ENCODE results near the gene UVRAG.
"Not testable (repeated sequence)": the region's sequence is repeated elsewhere in the genome, so short reads cannot be mapped to it uniquely, and the experiment has no call there.

UVRAG gene

DNA sequence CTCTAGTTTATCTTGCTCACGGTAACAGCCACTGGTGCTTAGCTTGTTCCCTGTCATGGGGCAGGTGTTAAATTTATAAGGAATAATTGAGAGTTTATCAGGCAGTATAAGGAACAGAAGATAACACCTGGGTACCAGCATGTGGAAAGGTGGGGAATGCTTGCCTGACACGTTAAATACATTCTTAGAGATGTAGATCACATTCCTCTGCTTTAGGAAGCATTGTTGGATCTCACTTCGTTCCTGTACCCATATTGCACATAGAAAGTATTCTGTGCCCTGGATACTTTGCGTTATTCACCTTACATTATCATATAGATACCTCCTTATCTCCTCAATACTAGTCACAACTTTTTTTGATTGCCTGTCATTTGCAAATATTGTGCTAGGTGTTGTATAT is 114.7 kb downstream of the UVRAG start:
- DNase-seq = no peak

DNA sequence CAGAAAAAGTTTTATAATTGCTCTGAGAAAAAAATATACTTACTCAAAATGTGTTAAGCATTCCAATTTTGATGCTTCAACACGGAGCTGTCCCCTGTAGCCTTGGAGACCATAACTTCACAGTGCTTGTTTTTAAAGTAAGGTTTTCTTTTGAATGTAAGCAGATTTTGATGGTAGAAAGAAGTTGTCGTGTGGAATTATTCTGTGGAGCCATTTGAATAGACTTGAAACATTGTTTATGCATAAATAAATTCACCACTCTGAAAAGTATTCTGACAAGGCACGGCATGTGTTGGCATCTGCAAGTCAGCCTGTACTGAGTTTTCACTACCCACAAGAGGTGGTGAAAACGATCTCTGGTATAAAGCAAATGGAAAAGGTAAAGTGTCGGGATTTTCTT is 115.5 kb downstream of the UVRAG start:
- no peak for DNase-seq

DNA sequence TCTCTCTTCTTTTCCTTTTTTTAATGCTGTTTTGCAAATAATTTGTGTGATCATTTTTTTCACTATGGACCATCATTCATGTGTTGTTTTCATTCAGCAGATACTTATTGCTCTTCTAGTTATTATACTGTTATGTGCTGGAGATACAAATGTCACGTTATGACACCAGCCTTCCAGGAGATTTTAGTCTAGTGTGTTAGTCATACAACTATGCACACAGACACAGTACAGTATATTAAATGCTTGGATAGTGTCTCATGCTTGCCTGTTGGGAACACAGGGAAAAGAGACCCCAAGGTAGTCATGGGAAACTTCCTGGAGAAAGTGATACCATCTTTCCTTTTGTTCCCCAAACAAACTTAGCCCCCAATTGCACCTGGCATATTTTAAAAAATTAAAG is 116.1 kb downstream of the UVRAG start:
- no peak for DNase-seq

DNA sequence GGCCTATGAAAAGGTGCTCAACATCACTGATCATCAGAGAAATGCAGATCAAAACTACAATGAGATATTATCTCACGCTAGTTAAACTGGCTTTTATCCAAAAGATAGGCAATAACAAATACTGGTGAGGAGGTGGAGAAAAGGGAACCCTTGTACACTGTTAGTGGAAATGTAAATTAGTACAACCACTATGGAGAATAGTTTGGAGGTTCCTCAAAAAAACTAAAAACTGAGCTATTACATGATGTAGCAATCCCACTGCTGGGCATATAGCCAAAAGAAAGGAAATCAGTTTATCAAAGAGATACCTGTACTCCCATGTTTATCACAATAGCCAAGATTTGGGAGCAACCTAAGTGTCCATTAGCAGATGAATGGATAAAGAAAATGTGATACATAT is 118.7 kb downstream of the UVRAG start:
- not testable (repeated sequence) for DNase-seq

DNA sequence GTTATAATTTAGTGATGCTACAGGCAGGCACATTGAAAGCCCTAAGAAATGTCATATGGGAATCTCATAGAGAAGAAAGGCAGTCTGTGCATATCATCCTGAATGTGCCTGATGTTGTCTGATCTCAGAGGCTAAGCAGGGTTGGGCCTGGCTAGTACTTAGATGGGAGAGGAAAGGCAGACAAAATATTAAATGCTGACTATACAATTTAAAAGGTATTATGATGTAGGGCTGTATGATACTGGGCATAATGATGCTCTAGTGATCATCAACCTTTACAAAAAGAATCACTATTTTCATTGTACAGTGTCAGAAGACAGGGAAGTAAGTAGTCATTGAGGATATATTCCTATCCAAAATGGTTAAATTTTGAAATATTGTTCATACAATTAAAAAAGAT is 119.8 kb downstream of the UVRAG start:
- no peak for DNase-seq

DNA sequence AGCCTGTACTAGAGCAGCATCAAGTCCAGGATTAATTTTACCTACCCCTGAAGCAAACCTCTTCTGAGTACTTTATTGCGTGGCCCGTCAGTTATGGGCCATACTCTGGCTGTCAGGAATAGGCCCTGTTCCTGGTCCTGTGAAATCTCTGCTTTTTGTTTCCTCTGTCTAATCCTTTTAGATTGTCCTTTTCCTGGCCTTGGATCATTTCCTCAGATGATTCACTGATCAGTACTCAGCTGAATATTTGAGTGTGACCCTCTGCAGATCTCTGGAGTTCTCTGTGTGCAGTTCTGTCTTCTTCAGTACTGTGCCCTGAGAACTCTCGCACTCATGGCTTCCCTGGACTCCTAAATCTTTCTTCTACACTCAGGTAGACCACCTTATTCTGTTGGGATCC is 123.5 kb downstream of the UVRAG start:
- DNase-seq = no peak

DNA sequence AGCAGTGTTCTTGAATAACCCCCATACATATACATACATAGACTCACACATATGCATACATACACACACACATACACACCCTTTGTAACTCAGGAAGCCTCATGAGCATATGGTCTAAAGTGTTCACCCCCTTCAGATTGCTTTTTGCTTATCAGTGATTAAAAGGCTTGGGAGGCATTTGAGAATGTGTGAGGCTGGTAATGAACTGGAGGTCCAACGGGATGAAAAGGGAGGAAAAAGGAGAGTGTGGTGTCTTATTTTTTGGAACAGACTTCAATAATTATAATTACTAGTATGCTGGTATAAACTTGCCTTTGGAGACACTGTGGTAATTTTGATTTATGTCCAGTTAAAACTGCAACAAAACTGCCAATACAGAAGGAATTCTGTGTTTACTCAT is 124.5 kb downstream of the UVRAG start:
- DNase-seq = no peak

DNA sequence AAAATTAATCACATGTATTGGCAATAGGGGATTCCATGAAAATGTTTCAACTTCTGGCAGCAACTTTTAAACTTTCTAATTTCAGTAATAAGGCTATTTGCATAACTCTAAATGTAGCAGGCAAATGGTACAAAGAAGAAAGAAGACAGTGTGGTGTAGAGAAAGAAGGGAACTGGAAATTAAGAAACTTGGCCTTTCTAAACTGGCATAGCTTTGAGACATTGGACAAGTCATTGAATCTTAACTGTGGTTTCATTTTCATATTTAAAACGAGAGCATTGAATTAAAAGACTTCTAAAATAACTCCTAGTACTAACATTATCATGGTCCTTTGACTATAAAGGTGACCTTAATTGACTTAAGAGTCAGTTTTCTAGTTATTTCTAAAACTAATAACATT is 125.0 kb downstream of the UVRAG start:
- DNase-seq = no peak

DNA sequence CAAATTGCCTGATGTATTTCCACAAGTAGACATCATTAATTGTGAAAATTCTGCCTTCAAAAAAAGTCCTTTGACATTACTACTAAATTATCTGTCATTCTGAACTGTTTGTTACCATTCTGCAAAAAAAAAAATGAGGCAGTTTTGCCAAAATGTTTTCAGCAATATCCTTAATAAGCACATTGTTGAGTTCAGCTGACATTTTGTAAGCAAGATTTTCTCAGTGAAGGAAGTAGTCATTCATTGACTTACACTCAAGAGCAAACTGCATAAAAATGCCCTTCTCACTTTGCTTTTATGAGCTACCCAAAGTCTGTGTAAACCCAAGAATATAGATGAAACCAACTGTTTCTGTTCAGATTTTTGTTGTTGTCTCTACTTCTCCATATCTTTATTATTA is 125.9 kb downstream of the UVRAG start:
- DNase-seq = no peak

DNA sequence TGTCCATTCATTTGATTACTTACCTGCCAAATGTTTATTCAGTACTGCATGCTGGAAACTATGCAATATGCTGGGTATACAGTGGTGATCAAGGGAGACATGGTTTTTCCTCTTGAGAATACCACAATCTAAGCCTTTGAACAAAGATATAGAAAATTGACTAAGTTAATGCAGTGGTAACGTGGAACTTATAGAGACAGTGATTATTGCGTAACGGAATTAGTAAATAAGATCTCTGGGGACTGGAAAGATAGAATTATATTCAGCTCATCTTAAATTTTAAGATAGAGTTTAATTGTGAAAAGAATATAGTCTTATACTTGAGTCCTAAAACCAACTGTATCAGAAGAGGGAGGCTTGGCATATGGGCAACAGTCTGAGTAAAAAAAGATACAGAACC is 129.5 kb downstream of the UVRAG start:
- DNase-seq = no peak

DNA sequence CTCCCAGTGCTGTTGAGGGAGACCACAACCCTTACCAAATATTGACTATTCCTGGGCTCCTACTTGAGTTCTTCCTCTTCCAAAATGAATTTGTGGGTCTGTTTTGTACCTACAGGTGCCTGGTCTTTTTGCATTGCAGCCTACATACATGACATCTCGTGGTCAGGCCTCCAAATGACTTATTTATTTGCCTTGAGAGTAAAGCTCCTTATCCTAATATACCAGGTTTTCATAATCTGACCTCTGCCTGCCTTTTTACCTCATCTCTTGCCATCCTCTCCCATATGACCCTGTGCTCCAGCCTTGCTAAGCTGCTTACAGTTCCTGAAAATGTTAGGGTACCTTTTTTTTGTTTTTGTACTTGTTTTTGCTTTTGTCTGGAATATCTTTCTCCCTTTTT is 130.4 kb downstream of the UVRAG start:
- DNase-seq = no peak

DNA sequence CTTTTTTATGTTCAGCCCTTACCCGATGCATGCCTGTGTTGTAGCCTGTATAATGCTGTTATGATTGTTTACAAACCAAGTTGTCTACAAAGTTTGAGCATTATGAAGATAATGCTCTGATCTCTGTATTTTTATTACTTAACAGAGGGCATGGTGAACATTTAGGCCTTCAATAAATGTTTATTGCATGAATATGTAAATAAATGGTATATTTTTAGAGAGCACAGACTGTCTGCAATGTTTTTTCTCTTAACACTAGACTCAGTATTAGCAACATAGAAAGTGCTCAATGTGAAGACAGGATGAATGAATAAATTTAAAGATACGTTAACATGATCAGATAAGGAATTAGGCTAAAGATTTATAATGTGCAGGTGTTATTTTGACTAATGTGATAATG is 130.9 kb downstream of the UVRAG start:
- DNase-seq = no peak

DNA sequence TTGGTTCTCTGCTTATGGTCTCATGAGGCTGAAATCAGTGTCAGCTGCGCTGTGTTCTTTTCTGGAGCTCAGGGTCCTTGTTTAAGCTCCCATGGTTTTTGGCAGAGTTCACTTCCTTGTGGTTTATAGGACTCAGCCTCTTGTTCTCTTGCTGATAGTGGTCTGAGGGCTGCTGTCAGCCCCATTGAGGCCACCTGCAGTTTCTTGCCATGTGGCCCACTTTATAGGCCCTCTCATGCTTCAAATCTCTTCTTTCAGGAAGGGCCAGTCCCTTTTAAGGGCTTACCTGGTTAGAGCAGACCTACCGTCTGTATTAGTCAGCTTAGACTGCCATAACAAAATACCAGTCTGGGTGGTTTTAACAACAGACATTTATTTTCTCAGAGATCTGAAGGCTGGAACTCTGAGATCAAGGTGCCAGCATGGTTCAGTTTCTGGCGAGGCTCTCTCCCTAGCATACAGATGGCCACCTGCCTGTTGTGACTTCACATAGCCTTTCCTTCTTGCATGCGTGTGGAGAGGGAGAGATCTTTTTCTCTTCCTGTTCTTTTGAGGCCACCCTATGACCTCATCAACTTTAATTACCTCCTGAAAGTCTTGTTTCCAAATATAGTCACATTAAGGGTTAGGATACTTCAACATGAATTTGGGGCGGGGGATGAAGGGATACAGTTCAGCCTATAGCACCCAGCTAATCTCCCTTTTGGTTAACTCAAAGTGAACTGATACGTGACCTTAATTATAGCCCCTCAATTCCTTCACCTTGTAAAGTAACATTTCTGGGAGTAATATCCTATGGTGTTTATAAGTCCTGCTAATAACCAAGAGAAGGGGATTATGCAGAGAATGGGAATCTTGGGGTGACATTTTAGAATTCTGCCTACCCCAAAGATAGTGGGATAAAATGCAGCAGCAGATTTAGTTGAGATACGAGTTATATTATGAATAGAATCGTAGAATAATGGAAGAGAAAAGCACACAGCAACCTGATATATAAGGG is 131.8 kb downstream of the UVRAG start:
- DNase-seq = peak; percentile 49

DNA sequence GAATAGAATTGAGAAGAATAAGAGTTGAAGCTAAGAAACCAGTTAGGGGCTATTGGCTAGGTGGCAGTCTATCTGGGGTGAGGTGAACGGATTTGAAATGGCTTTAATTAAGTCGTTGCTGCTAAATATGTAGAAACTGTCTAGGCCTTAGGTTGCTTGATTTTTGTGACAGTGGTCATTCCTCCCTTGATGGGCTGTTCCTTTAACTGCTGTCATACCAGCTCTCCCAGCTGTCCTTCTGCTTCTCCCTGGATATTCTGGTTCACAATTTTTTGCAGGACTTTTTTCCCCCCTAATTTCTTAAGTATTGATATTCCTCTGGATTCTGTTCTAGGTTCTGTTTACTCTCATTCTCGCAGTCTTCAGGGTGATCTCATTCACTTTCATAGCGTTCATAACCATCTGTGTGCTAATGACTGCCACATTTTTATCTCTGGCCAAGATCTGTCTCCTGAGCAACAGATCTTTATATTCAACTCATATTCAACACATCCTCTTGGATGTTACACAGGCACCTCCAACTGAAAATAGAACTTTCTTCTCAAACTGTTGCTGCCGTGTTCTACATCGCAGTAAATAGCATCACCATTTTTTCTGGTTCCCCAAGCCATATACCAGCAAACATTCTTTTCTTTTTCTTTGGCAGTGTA is 134.1 kb downstream of the UVRAG start:
- no peak for DNase-seq

DNA sequence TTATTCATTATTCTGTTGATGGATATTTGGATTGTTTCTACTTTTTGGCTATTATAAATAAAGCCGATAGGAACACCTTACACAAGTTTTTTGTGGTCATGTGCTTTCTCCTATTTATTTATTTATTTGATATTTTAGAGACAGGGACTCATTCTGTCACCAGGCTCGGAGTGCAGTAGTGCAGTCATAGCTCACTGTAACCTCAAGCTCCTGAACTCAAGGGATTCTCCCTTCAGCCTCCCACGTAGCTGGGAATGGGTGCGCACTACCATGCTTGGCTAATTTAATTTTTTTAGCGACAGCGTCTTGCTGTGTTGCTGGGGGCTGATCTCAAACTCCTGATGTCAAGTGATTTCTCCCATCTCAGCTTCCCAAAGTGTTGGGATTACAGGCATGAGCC is 135.1 kb downstream of the UVRAG start:
- DNase-seq = no peak

DNA sequence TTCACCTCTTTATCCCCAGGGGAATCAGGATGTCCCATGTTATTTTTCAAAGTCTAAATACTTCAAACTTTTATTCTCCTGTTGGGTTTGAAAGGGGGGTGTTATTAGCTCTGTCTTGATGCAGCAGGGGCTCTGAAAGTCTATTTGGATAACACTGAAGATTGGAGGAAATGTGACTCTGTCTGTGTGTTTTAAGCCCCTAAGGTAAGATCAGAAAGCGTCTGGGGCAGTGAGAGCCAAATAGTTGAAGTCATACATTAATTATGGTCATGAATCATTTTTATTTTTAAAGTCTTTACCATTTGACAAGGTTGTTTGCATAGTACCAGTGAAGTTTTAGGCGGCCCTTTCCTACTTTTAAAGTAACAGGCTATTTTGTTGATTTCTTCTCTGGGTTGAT is 139.0 kb downstream of the UVRAG start:
- no peak for DNase-seq

DNA sequence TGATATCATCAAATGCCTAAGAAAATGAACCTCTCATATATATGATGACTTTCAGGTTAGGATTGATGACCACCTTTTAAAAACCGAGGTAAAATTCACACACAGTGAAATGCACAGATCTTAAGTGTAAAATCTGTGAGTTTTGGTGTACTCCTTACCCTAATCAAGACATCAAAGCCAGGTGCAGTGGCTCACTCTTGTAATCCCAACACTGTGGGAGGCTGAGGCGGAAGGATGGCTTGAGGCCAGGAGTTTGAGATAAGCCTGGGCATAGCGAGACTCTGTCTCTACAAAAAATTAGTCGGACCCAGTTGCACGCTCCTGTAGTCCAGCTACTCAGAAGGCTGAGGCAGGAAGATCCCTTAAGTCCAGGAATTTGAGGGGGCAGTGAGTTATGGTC is 140.4 kb downstream of the UVRAG start:
- no peak for DNase-seq

DNA sequence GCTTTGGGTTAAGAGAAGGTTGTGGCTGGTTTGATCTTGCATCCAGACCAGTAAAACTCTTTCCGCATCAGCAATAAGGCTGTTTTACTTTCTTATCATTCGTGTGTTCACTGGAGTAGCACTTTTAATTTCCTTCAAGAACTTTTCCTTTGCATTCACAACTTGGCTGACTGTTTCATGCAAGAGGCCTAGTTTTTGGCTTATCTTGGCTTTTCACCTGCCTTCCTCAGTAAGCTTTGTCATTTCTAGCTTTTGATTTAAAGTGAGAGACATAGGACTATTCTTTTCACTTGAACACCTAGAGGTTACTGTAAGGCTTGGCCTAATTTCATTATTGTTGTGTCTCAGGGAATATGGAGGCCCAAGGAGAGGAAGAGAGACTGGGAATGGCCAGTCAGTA is 144.5 kb downstream of the UVRAG start:
- no peak for DNase-seq

DNA sequence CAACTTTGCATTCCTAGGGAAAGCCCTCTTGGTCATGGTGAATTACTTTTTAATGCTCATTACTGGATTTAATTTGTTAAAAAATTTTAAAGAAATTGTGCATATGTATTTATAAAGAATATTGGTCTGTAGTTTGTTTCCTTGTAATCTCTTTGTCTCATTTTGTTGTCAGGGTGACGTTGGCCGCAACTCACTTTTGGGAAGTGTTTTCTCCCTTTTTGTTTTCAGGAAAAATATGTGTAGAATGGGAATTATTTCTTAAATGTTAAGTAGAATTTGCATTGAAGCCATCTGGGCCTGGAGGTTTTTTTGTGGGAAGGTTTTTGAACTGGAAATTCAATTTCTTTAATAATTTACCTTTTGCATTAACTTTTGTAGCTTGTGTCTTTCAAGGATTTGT is 149.1 kb downstream of the UVRAG start:
- no peak for DNase-seq

DNA sequence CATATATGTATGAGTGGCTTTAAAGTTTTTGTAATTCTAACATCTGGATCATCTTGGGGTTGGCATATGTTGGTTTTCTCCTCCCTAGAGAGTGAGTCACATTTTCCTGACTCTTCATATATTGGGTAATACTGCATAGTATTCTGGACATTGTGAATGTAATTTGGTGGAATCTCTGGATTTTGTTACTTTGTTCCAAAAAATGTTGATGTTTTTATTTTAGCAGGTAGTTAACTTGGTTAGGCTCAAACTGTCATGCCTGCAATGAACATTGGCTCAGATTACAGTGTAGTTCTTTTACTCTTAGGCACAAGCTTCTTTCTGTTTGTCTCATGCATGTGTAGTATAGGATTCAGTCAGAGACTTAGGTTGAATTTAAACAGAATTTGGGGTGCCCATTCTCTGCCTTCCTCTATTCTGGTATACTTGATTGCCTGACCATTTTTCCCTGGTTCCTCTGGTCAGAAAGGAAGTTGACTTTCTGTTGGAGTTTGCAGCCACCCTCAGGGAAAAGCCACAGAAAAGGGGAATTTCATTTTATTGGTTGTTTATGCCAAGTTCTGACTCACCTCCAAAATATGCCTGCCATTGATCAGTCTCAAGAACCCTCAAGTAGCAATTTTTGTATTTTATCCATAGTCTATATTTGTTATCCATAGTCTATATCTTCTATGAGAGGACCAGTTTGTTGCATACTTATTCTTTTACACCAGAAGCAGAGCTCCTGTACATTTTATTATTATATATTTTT is 151.7 kb downstream of the UVRAG start:
- no peak for DNase-seq

DNA sequence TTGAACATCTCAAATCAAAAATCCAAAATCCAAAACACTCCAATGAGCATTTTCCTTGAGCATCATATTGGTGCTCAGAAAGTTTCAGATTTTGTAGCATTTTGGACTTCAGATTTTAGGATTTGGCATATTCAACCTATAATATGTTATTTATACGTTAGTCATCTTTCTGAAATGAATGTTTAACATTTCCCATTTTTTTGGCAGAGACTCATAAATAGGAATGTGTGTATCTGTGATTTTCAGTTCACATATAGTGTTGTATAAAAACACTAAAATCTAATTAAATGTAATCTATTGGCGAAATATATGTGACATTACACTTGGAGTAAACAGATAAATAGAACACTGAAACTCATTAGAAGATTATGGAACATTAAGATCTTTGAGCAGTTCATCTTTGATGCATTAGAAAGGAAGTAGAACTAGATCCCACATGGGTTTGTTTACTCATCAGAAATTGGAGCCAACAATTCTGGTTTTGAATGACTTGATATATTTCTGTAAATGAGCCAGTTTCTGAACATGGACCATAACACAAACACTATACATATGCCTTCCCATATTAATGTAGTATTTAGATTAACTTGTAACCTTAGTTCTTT is 153.1 kb downstream of the UVRAG start:
- no peak for DNase-seq

DNA sequence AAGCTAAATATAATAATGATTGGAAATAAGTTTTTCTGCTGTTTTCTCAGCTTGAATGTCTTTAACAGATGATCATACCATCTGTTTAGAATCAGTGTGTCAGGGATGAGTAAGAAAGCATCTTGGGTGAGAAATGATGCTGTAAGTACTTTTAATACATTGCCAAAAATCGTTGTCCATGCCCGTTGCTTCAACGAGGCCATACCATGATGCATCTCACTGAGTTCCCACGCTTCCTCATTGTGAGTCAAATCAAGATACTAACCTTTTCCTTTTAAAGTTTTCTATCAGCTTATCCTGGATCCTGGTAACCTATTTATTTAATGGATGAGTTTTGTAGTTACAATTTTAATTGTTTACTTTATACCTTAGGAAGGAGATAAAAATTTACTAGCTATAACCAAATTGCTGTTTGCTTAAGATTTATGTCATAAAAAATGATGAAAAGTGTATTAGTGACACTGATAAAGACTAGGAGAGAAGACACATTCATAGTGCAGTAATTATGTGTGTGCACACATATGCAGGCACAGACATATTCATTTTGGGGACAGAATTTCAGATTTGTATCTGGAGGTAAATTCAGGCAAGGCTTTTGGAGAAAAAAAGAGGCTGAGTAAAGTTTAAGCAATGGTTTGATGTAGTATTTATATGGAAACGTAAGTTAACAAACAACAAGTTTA is 154.8 kb downstream of the UVRAG start:
- no peak for DNase-seq

DNA sequence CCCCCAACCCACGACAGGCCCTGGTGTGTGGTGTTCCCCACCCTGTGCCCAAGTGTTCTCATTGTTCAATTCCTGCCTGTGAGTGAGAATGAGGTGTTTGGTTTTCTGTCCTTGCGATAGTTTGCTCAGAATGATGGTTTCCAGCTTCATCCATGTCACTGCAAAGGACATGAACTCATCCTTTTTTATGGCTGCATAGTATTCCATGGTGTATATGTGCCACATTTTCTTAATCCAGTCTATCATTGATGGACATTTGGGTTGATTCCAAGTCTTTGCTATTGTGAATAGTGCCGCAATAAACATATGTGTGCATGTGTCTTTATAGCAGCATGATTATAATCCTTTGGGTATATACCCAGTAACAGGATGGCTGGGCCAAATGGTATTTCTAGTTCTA is 158.7 kb downstream of the UVRAG start:
- not testable (repeated sequence) for DNase-seq
